ENCODE measurements around the gene PRR20G.

DNA sequence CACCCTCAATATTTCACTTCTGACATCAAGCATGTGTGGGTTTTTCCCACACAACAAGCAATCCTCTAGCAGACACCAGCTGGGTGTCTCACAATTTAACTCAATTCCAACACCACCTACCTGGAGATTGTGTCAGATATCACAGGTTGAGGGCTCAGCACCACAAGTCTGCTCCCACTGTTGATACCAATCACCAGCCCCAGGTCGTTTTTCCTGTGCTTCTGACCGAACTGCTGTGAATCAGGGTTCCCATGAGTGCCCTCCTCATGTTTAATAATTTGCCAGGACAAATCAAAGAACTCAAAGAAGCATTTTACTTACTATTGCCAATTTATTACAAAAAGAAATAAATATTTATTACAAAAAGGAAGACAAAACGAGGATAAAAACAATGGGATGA is 25.0 kb upstream of the PRR20G start:
- TF ChIP-seq RARB (CRISPR knock-in tag; IDR thresholded peaks at IDR 0.05): no peak
- TF ChIP-seq, protein P1, sequence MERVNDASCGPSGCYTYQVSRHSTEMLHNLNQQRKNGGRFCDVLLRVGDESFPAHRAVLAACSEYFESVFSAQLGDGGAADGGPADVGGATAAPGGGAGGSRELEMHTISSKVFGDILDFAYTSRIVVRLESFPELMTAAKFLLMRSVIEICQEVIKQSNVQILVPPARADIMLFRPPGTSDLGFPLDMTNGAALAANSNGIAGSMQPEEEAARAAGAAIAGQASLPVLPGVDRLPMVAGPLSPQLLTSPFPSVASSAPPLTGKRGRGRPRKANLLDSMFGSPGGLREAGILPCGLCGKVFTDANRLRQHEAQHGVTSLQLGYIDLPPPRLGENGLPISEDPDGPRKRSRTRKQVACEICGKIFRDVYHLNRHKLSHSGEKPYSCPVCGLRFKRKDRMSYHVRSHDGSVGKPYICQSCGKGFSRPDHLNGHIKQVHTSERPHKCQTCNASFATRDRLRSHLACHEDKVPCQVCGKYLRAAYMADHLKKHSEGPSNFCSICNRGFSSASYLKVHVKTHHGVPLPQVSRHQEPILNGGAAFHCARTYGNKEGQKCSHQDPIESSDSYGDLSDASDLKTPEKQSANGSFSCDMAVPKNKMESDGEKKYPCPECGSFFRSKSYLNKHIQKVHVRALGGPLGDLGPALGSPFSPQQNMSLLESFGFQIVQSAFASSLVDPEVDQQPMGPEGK (CRISPR knock-in tag; IDR thresholded peaks at IDR 0.05; ENCODE audit: borderline replicate concordance): no peak
- TF ChIP-seq ZNF565 (CRISPR knock-in tag; conservative IDR thresholded peaks at IDR 0.05; ENCODE audit: low read depth): no peak
- no peak for TF ChIP-seq ARNTL (CRISPR knock-in tag; IDR thresholded peaks at IDR 0.05; ENCODE audit: borderline replicate concordance, low read depth)
- TF ChIP-seq, protein P2, sequence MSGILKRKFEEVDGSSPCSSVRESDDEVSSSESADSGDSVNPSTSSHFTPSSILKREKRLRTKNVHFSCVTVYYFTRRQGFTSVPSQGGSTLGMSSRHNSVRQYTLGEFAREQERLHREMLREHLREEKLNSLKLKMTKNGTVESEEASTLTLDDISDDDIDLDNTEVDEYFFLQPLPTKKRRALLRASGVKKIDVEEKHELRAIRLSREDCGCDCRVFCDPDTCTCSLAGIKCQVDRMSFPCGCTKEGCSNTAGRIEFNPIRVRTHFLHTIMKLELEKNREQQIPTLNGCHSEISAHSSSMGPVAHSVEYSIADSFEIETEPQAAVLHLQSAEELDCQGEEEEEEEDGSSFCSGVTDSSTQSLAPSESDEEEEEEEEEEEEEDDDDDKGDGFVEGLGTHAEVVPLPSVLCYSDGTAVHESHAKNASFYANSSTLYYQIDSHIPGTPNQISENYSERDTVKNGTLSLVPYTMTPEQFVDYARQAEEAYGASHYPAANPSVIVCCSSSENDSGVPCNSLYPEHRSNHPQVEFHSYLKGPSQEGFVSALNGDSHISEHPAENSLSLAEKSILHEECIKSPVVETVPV (CRISPR knock-in tag; IDR thresholded peaks at IDR 0.05): no peak
- no peak for TF ChIP-seq ZFP3 (CRISPR knock-in tag; IDR thresholded peaks at IDR 0.05)
- no peak for TF ChIP-seq TCF4 (CRISPR knock-in tag; IDR thresholded peaks at IDR 0.05; ENCODE audit: borderline replicate concordance)
- no peak for TF ChIP-seq ISL1 (CRISPR knock-in tag; IDR thresholded peaks at IDR 0.05)

All from SK-N-SH treated with all-trans-retinoic acid at 6 μM for 48 hours (cell line).